Panc1 (cell line): ENCODE results near the gene ANTXR2. TPM values are rescaled to one million over a fixed set of nuclear protein-coding genes. Genes with fewer than 3 reads are reported as not detected.

ENCODE experiments used
- ATAC-seq: fragments of 200-7000 bp; cut with Tn5 transposase; 2 replicates; pipeline ENCODE4 v1.9.1; 2020; ENCODE audit warnings: mild to moderate bottlenecking, moderate library complexity
- BruUV-seq: library from RNA; stranded (reverse); fragments of 400-500 nt; replicated peaks from 2 replicates; lab custom pipeline; 2021; lab: Mats Ljungman, UMichigan
- CTCF ChIA-PET: fragments of 300-600 bp; sonication (Branson Sonifier 250); formaldehyde crosslinking; loops from one replicate; lab custom pipeline; 2022; ENCODE audit warnings: antibody characterized with exemption; lab: Charles Lee
- POLR2A ChIA-PET: fragments of 300-600 bp; sonication (Branson Sonifier 250); formaldehyde crosslinking; loops from one replicate; lab custom pipeline; 2022; ENCODE audit warnings: antibody characterized with exemption; lab: Charles Lee
- DNase-seq: peaks from one replicate; pipeline ENCODE4 v3.0.0-alpha.2; 2010; ENCODE audit warnings: low read depth, low spot score
- H3K27ac ChIP-seq: 2 replicates; pipeline ENCODE4 v1.5.1; 2011; ENCODE audit warnings: mild to moderate bottlenecking, low read length, inconsistent platforms
- H3K27me3 ChIP-seq: fragments of 200-500 bp; sonication (Bioruptor generic); 2 replicates; pipeline ENCODE4 v1.6.0; 2014; ENCODE audit warnings: low read length, inconsistent platforms; ENCODE audit not compliant: control insufficient read depth, insufficient read depth
- H3K36me3 ChIP-seq: fragments of 200-500 bp; sonication (Bioruptor generic); 2 replicates; pipeline ENCODE4 v1.5.1; 2014; ENCODE audit warnings: inconsistent platforms, mild to moderate bottlenecking, low read length, moderate library complexity; ENCODE audit not compliant: control insufficient read depth, insufficient read depth
- H3K4me1 ChIP-seq: 2 replicates; pipeline ENCODE4 v1.5.1; 2011; ENCODE audit warnings: inconsistent platforms, mild to moderate bottlenecking, low read length, moderate library complexity; ENCODE audit not compliant: control insufficient read depth, insufficient read depth
- H3K4me3 ChIP-seq, 2 experiments: 2 replicates each; pipeline ENCODE4 v1.5.1; 2011 to 2012; ENCODE audit warnings: low read depth in 2 of 2, low read length in 2 of 2, mild to moderate bottlenecking in 2 of 2, inconsistent platforms in 1 of 2, moderate library complexity in 1 of 2
- H3K9me3 ChIP-seq: fragments of 200-500 bp; sonication (Bioruptor generic); 2 replicates; pipeline ENCODE4 v1.5.1; 2014; ENCODE audit warnings: low read depth, mild to moderate bottlenecking, inconsistent platforms, low read length, moderate library complexity; ENCODE audit not compliant: control insufficient read depth, insufficient read depth
- POLR2AphosphoS5 ChIP-seq: IDR thresholded peaks from 2 replicates; pipeline ENCODE4 v1.6.1; 2012; ENCODE audit warnings: mild to moderate bottlenecking, low read depth, low read length, moderate library complexity
- REST ChIP-seq, 2 experiments: IDR thresholded peaks; 2 replicates each; pipeline ENCODE4 v1.6.1; 2011 to 2012; ENCODE audit warnings: low read depth in 2 of 2, control low read depth in 1 of 2, low read length in 1 of 2, mild to moderate bottlenecking in 1 of 2, moderate library complexity in 1 of 2; ENCODE audit not compliant: insufficient read depth in 1 of 2
- SIN3A ChIP-seq: IDR thresholded peaks from 2 replicates; pipeline ENCODE4 v1.6.1; 2012; ENCODE audit warnings: low read depth, mild to moderate bottlenecking, low read length, moderate library complexity, borderline replicate concordance; ENCODE audit not compliant: insufficient read depth
- TCF7L2 ChIP-seq: IDR thresholded peaks from 2 replicates; pipeline ENCODE4 v1.6.1; 2011; ENCODE audit warnings: mild to moderate bottlenecking, low read depth, low read length, inconsistent platforms
- in situ Hi-C: cut with HindIII; loops from 2 replicates; pipeline ENCODE4 v1.10.0; 2016; ENCODE audit warnings: low sequenced_read_pairs, low pct_unique_long_range_greater_than_20kb
- intact Hi-C: fragments of 100-400 bp; cut with micrococcal nuclease; formaldehyde crosslinking; loops from one replicate; pipeline ENCODE4 v1.10.0; 2022; ENCODE audit not compliant: unreplicated experiment
- total RNA-seq: library from RNA; stranded (reverse); gene quantifications from one replicate; pipeline ENCODE4 v1.2.1, GENCODE V29; 2021; ENCODE audit not compliant: unreplicated experiment
- TF ChIP-seq, protein P1 (sequence below): fragments of 450-650 bp; IDR thresholded peaks from 2 replicates; pipeline ENCODE4 v1.5.1; 2017; ENCODE audit warnings: mild to moderate bottlenecking

The ANTXR2 gene
- total RNA-seq, 1 experiment from 2014 or later = 27.8 TPM

GRCh38 chr4:79987401-79987800, 85.6 kb downstream of the ANTXR2 start:
- Histone ChIP-seq H3K27me3 (no peaks in the 10 kb centered on the region), H3K9me3 (no peaks in the 10 kb centered on the region), H3K27ac (no peak overlapping the region), H3K4me3 (no peak overlapping the region), H3K36me3 (peaks cover 3% of the 10 kb centered on the region; the same call in 1 of the 2 replicates), H3K4me1 (no peaks in the 10 kb centered on the region)
- DNase-seq (no peak), ATAC-seq (no peak)
- intact Hi-C loops = no loop called here
- in situ Hi-C loops = no loop called here
- POLR2A ChIA-PET = no interaction called here
- CTCF ChIA-PET = no interaction called here
- TF ChIP-seq POLR2AphosphoS5 (no peak), SIN3A (no peak), TCF7L2 (no peak), REST (IDR thresholded peaks at IDR 0.05; ENCODE audit: insufficient read depth in 1 of 2, low read depth in 2 of 2, low read length in 1 of 2) (no peak)
- TF ChIP-seq, protein P1, sequence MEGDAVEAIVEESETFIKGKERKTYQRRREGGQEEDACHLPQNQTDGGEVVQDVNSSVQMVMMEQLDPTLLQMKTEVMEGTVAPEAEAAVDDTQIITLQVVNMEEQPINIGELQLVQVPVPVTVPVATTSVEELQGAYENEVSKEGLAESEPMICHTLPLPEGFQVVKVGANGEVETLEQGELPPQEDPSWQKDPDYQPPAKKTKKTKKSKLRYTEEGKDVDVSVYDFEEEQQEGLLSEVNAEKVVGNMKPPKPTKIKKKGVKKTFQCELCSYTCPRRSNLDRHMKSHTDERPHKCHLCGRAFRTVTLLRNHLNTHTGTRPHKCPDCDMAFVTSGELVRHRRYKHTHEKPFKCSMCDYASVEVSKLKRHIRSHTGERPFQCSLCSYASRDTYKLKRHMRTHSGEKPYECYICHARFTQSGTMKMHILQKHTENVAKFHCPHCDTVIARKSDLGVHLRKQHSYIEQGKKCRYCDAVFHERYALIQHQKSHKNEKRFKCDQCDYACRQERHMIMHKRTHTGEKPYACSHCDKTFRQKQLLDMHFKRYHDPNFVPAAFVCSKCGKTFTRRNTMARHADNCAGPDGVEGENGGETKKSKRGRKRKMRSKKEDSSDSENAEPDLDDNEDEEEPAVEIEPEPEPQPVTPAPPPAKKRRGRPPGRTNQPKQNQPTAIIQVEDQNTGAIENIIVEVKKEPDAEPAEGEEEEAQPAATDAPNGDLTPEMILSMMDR = no peak
- BruUV-seq = no TSS peak

DNA sequence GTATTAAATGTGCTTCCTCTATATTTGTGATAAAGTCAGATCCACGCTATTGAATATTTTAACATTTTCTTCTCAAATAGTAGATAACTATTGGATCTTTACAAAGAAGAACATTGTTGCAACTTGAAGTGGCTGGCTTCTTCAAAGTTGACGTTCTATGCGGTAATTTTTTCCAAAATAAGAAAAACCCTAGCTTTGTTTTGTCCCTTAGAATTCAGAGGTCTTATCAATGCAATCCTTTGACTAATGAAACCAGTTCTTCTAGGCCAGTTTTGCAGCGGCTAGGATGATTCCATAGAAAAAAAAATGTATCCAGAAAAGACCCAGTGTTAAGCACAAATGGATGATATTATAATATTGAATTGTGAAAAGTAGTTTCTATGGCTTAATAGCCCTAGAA, 89.6 kb downstream of the ANTXR2 start:
- ATAC-seq = no peak
- Histone ChIP-seq H3K36me3 (peaks cover 3% of the 10 kb centered on the region; the same call in 1 of the 2 replicates), H3K27me3 (no peaks in the 10 kb centered on the region), H3K4me3 (no peak overlapping the region), H3K9me3 (no peaks in the 10 kb centered on the region), H3K27ac (no peak overlapping the region), H3K4me1 (no peaks in the 10 kb centered on the region)
- no peak for TF ChIP-seq TCF7L2
- TF ChIP-seq REST (IDR thresholded peaks at IDR 0.05; ENCODE audit: insufficient read depth in 1 of 2, low read depth in 2 of 2, low read length in 1 of 2) = no peak
- POLR2A ChIA-PET = no interaction called here
- in situ Hi-C loops (no loop called here), intact Hi-C loops (no loop called here)
- CTCF ChIA-PET = no interaction called here
- DNase-seq = no peak
- BruUV-seq = no TSS peak
